ENCODE results near the gene USP1. TPM values are rescaled to one million over a fixed set of nuclear protein-coding genes. Genes with fewer than 3 reads are reported as not detected.
A peak's percentile ranks its signal among the peaks of the same experiment; 100 is the strongest.

USP1 gene
- total and polyA plus RNA-seq, 2 donors from 2014 or later = 10.0 to 27.1 TPM

- Histone ChIP-seq H3K27ac (ENCODE audit: low read depth in 2 of 2, low read length in 2 of 2) (no peak overlapping the region), H3K4me3 (ENCODE audit: low read length in 3 of 3) (no peak overlapping the region), H3K9me3 (ENCODE audit: control insufficient read depth in 2 of 3, insufficient read depth in 1 of 3, low read length in 3 of 3) (no peaks in the 10 kb centered on the region), H3K4me1 (ENCODE audit: control insufficient read depth in 2 of 3, insufficient read depth in 2 of 3, low read depth in 1 of 3, low read length in 3 of 3) (peaks cover 0 to 8% (median 8%) of the 10 kb centered on the region in 3 donors), H3K9ac (ENCODE audit: low read length in 3 of 3) (no peak overlapping the region), H3K27me3 (ENCODE audit: control insufficient read depth, insufficient read depth, low read length) (no peaks in the 10 kb centered on the region), H3K36me3 (ENCODE audit: control insufficient read depth in 2 of 3, insufficient read depth in 3 of 3, low read length in 3 of 3) (no peaks in the 10 kb centered on the region)
- intact Hi-C loops (cut with DNase I) = no loop called here
- DNase-seq (peak in 1 of 5 donors; percentile 32), FAIRE-seq (no peak)
- TF ChIP-seq, protein P1, sequence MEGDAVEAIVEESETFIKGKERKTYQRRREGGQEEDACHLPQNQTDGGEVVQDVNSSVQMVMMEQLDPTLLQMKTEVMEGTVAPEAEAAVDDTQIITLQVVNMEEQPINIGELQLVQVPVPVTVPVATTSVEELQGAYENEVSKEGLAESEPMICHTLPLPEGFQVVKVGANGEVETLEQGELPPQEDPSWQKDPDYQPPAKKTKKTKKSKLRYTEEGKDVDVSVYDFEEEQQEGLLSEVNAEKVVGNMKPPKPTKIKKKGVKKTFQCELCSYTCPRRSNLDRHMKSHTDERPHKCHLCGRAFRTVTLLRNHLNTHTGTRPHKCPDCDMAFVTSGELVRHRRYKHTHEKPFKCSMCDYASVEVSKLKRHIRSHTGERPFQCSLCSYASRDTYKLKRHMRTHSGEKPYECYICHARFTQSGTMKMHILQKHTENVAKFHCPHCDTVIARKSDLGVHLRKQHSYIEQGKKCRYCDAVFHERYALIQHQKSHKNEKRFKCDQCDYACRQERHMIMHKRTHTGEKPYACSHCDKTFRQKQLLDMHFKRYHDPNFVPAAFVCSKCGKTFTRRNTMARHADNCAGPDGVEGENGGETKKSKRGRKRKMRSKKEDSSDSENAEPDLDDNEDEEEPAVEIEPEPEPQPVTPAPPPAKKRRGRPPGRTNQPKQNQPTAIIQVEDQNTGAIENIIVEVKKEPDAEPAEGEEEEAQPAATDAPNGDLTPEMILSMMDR (IDR thresholded peaks at IDR 0.05; ENCODE audit: borderline replicate concordance, extremely low read depth, insufficient read depth) = no peak
These were observed 2.8 kb upstream of the USP1 start for GRCh38 chr1:62433861-62434617.

DNA sequence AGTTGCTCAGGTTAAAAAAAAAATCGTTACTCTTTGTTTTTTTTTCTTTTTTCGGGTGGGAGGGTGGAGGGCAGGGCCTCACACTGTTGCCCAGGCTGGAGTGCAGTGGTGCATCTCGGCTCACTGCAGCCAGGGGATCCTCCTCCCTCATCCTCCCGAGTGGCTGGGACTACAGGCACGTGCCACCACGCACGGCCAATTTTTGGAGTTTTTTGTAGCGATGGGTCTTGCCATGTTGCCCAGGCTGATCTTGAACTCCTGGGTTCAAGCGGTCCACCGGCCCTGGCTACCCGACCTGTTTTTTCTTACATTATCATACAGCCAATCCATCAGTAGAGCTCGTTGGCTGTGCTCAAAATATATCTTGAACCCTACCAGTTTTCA lies 2.2 kb upstream of the USP1 start:
- Histone ChIP-seq H3K27ac (ENCODE audit: low read depth in 2 of 2, low read length in 2 of 2) (no peak overlapping the region), H3K9me3 (ENCODE audit: control insufficient read depth in 2 of 3, insufficient read depth in 1 of 3, low read length in 3 of 3) (no peaks in the 10 kb centered on the region), H3K36me3 (ENCODE audit: control insufficient read depth in 2 of 3, insufficient read depth in 3 of 3, low read length in 3 of 3) (no peaks in the 10 kb centered on the region), H3K27me3 (ENCODE audit: control insufficient read depth, insufficient read depth, low read length) (no peaks in the 10 kb centered on the region), H3K9ac (ENCODE audit: low read length in 3 of 3) (no peak overlapping the region), H3K4me1 (ENCODE audit: control insufficient read depth in 2 of 3, insufficient read depth in 2 of 3, low read depth in 1 of 3, low read length in 3 of 3) (peaks cover 0 to 8% (median 8%) of the 10 kb centered on the region in 3 donors), H3K4me3 (ENCODE audit: low read length in 3 of 3) (no peak overlapping the region)
- DNase-seq (peak in 1 of 5 donors; percentile 50), FAIRE-seq (no peak)
- TF ChIP-seq, protein P1 (IDR thresholded peaks at IDR 0.05; ENCODE audit: borderline replicate concordance, extremely low read depth, insufficient read depth) = no peak
- intact Hi-C loops (cut with DNase I) = no loop called here

DNA sequence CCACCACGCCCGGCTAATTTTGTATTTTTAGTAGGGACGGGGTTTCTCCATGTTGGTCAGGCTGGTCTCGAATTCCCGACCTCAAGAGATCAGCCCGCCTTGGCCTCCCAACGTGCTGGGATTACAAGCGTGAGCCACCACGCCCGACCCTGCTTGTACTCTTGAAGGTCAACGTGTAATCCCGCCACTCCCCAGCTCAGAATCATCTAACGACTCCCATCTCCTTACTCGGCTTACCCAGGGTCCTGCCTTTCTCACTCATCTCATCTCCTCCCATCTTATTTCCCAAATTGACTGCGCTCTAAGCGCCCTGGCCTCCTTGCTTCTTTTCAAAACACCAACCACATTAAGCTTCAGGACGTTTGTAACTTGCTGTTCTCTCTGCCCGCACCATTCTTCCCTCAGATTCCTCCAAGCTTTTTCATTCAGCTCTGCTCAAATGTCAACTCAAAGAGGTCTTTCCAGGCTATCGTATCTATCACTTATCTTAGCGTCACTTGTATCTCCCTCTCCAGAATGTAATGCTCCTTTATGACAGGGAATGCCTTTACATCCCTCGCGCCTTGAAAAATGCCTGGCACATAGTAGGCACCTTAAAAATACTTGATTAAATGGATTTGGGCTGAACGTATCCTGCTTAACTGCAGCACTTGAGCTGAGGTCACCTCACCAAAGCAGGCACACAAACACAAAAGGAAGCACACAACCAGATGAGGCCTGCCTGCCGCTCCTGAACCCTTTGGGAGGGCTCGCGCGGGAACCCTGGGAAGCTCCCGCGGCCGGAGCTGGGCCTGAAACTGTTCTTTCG lies 1.4 kb upstream of the USP1 start:
- Histone ChIP-seq H3K27me3 (ENCODE audit: control insufficient read depth, insufficient read depth, low read length) (no peaks in the 10 kb centered on the region), H3K9ac (ENCODE audit: low read length in 3 of 3) (peak overlapping the region; percentile 88 to 97 (median 90)), H3K4me1 (ENCODE audit: control insufficient read depth in 2 of 3, insufficient read depth in 2 of 3, low read depth in 1 of 3, low read length in 3 of 3) (peaks cover 0 to 12% (median 8%) of the 10 kb centered on the region in 3 donors), H3K9me3 (ENCODE audit: control insufficient read depth in 2 of 3, insufficient read depth in 1 of 3, low read length in 3 of 3) (no peaks in the 10 kb centered on the region), H3K36me3 (ENCODE audit: control insufficient read depth in 2 of 3, insufficient read depth in 3 of 3, low read length in 3 of 3) (no peaks in the 10 kb centered on the region), H3K27ac (ENCODE audit: low read depth in 2 of 2, low read length in 2 of 2) (peak overlapping the region; percentile 98 to 99), H3K4me3 (ENCODE audit: low read length in 3 of 3) (peak overlapping the region; percentile 82 to 92 (median 87))
- intact Hi-C loops (cut with DNase I) = no loop called here
- FAIRE-seq (no peak), DNase-seq (peak in 1 of 5 donors; percentile 72)
- TF ChIP-seq, protein P1 (IDR thresholded peaks at IDR 0.05; ENCODE audit: borderline replicate concordance, extremely low read depth, insufficient read depth) = no peak

All from kidney (tissue), 14 donors.